GM21515 (cell line): ENCODE measurements around the gene RNF150.

ENCODE experiments used
- ATAC-seq: cut with Tn5 transposase; IDR thresholded peaks from one replicate; pipeline ENCODE4 v1.9.1; 2021; ENCODE audit not compliant: unreplicated experiment

The RNF150 gene

GRCh38 chr4:141028024-141028529 lies 105.2 kb downstream of the RNF150 start:
- ATAC-seq = no peak

GRCh38 chr4:141027421-141027820 lies 105.8 kb downstream of the RNF150 start:
- no peak for ATAC-seq

GRCh38 chr4:141026900-141027299 lies 106.4 kb downstream of the RNF150 start:
- no peak for ATAC-seq

- ATAC-seq = no peak
These were observed 110.2 kb downstream of the RNF150 start for GRCh38 chr4:141023051-141023450.

- ATAC-seq = no peak
These were observed 111.1 kb downstream of the RNF150 start for GRCh38 chr4:141022111-141022695.

GRCh38 chr4:141021397-141022110 lies 111.7 kb downstream of the RNF150 start:
- no peak for ATAC-seq

- no peak for ATAC-seq
These were observed 112.4 kb downstream of the RNF150 start for GRCh38 chr4:141020801-141021261.

- ATAC-seq = no peak
These were observed 113.5 kb downstream of the RNF150 start for GRCh38 chr4:141019768-141020167.

GRCh38 chr4:141016117-141016798 lies 117.0 kb downstream of the RNF150 start:
- ATAC-seq = no peak

- ATAC-seq = no peak
These were observed 119.4 kb downstream of the RNF150 start for GRCh38 chr4:141013899-141014298.

GRCh38 chr4:141011901-141012315 lies 121.4 kb downstream of the RNF150 start:
- ATAC-seq = no peak

GRCh38 chr4:141009931-141010330 lies 123.3 kb downstream of the RNF150 start:
- ATAC-seq = no peak

- ATAC-seq = no peak
These were observed 124.1 kb downstream of the RNF150 start for GRCh38 chr4:141009129-141009528.

- ATAC-seq = no peak
These were observed 126.9 kb downstream of the RNF150 start for GRCh38 chr4:141006242-141006802.

- no peak for ATAC-seq
These were observed 128.4 kb downstream of the RNF150 start for GRCh38 chr4:141004823-141005222.

- ATAC-seq = no peak
These were observed 130.1 kb downstream of the RNF150 start for GRCh38 chr4:141003193-141003592.

- no peak for ATAC-seq
These were observed 130.9 kb downstream of the RNF150 start for GRCh38 chr4:141002323-141002805.

GRCh38 chr4:140996766-140997165 lies 136.5 kb downstream of the RNF150 start:
- ATAC-seq = no peak

GRCh38 chr4:140995058-140995457 lies 138.2 kb downstream of the RNF150 start:
- ATAC-seq = no peak

GRCh38 chr4:140994015-140994414 lies 139.3 kb downstream of the RNF150 start:
- ATAC-seq = no peak

GRCh38 chr4:140993370-140993769 lies 139.9 kb downstream of the RNF150 start:
- no peak for ATAC-seq
